ENCODE data around the gene PCBP3. TPM values are rescaled to one million over a fixed set of nuclear protein-coding genes. Genes with fewer than 3 reads are reported as not detected.
"Not testable (repeated sequence)": the region's sequence is repeated elsewhere in the genome, so short reads cannot be mapped to it uniquely, and the experiment has no call there.

PCBP3 gene
- total RNA-seq, 1 donor, result 1.1 TPM

GRCh38 chr21:45831991-45832740 is 188.6 kb downstream of the PCBP3 start:
- no peaks in the 10 kb centered on the region for H3K27me3 ChIP-seq (ENCODE audit: insufficient read depth, low read length)
- H3K36me3 ChIP-seq (ENCODE audit: insufficient read depth, low read length), result no peaks in the 10 kb centered on the region
- no peak for TF ChIP-seq CTCF (IDR thresholded peaks at IDR 0.05; ENCODE audit: extremely low read depth, low read depth, low read length)
- no peaks in the 10 kb centered on the region for H3K79me2 ChIP-seq (ENCODE audit: insufficient read depth, low read length)
- H3K4me1 ChIP-seq (ENCODE audit: insufficient read depth, low read length), result no peaks in the 10 kb centered on the region
- DNase-seq (ENCODE audit: insufficient read length, low spot score, missing footprints), result no peak
- no peak overlapping the region for H2AFZ ChIP-seq (ENCODE audit: low read length)
- H3K4me2 ChIP-seq (ENCODE audit: insufficient read depth, low read length), result no peak overlapping the region
- no peaks in the 10 kb centered on the region for H4K20me1 ChIP-seq (ENCODE audit: insufficient read depth, low read length)
- H3K27ac ChIP-seq (ENCODE audit: low read depth, low read length), result no peak overlapping the region
- no peaks in the 10 kb centered on the region for H3K9me3 ChIP-seq (ENCODE audit: low read depth, low read length)
- no peak overlapping the region for H3K4me3 ChIP-seq (ENCODE audit: insufficient read depth, low read length)

GRCh38 chr21:45832741-45833235 is 189.3 kb downstream of the PCBP3 start:
- H4K20me1 ChIP-seq (ENCODE audit: insufficient read depth, low read length); H3K79me2 ChIP-seq (ENCODE audit: insufficient read depth, low read length); H2AFZ ChIP-seq (ENCODE audit: low read length); H3K4me3 ChIP-seq (ENCODE audit: insufficient read depth, low read length); H3K4me2 ChIP-seq (ENCODE audit: insufficient read depth, low read length); DNase-seq (ENCODE audit: insufficient read length, low spot score, missing footprints); H3K36me3 ChIP-seq (ENCODE audit: insufficient read depth, low read length); H3K9me3 ChIP-seq (ENCODE audit: low read depth, low read length); H3K27me3 ChIP-seq (ENCODE audit: insufficient read depth, low read length); H3K4me1 ChIP-seq (ENCODE audit: insufficient read depth, low read length); H3K27ac ChIP-seq (ENCODE audit: low read depth, low read length): not testable (repeated sequence)

GRCh38 chr21:45833414-45833813 is 189.9 kb downstream of the PCBP3 start:
- Histone ChIP-seq H3K9me3 (ENCODE audit: low read depth, low read length) (no peaks in the 10 kb centered on the region), H3K27ac (ENCODE audit: low read depth, low read length) (no peak overlapping the region), H3K4me2 (ENCODE audit: insufficient read depth, low read length) (no peak overlapping the region), H3K4me1 (ENCODE audit: insufficient read depth, low read length) (no peaks in the 10 kb centered on the region), H3K27me3 (ENCODE audit: insufficient read depth, low read length) (no peaks in the 10 kb centered on the region), H3K36me3 (ENCODE audit: insufficient read depth, low read length) (no peaks in the 10 kb centered on the region), H3K79me2 (ENCODE audit: insufficient read depth, low read length) (no peaks in the 10 kb centered on the region), H2AFZ (ENCODE audit: low read length) (no peak overlapping the region), H3K4me3 (ENCODE audit: insufficient read depth, low read length) (no peak overlapping the region), H4K20me1 (ENCODE audit: insufficient read depth, low read length) (no peaks in the 10 kb centered on the region)
- TF ChIP-seq CTCF (IDR thresholded peaks at IDR 0.05; ENCODE audit: extremely low read depth, low read depth, low read length), result no peak
- no peak for DNase-seq (ENCODE audit: insufficient read length, low spot score, missing footprints)

GRCh38 chr21:45834026-45834715 is 190.6 kb downstream of the PCBP3 start:
- no peak for TF ChIP-seq CTCF (IDR thresholded peaks at IDR 0.05; ENCODE audit: extremely low read depth, low read depth, low read length)
- no peak overlapping the region for H2AFZ ChIP-seq (ENCODE audit: low read length)
- H3K4me2 ChIP-seq (ENCODE audit: insufficient read depth, low read length), result no peak overlapping the region
- H3K27ac ChIP-seq (ENCODE audit: low read depth, low read length), result no peak overlapping the region
- H3K4me1 ChIP-seq (ENCODE audit: insufficient read depth, low read length), result peaks cover 5% of the 10 kb centered on the region
- no peaks in the 10 kb centered on the region for H3K9me3 ChIP-seq (ENCODE audit: low read depth, low read length)
- no peaks in the 10 kb centered on the region for H4K20me1 ChIP-seq (ENCODE audit: insufficient read depth, low read length)
- DNase-seq (ENCODE audit: insufficient read length, low spot score, missing footprints), result no peak
- H3K36me3 ChIP-seq (ENCODE audit: insufficient read depth, low read length), result no peaks in the 10 kb centered on the region
- H3K4me3 ChIP-seq (ENCODE audit: insufficient read depth, low read length), result no peak overlapping the region
- no peaks in the 10 kb centered on the region for H3K27me3 ChIP-seq (ENCODE audit: insufficient read depth, low read length)
- H3K79me2 ChIP-seq (ENCODE audit: insufficient read depth, low read length), result no peaks in the 10 kb centered on the region
